NCI-H226 (cell line): Measurements from ENCODE around the gene PRSS56.

ENCODE experiments used
- DNase-seq: peaks from one replicate; pipeline ENCODE4 v3.0.0-alpha.2; 2015

Gene PRSS56

GRCh38 chr2:232502911-232503808, 17.0 kb upstream of the PRSS56 start:
- DNase-seq: no peak

GRCh38 chr2:232503809-232504323, 16.3 kb upstream of the PRSS56 start:
- DNase-seq: no peak

- DNase-seq: no peak
Observed at GRCh38 chr2:232504438-232504837, 15.8 kb upstream of the PRSS56 start.

GRCh38 chr2:232505856-232506255, 14.3 kb upstream of the PRSS56 start:
- DNase-seq: no peak

GRCh38 chr2:232506709-232507108, 13.5 kb upstream of the PRSS56 start:
- DNase-seq: no peak

- no peak for DNase-seq
Observed at GRCh38 chr2:232508251-232508650, 11.9 kb upstream of the PRSS56 start.

- DNase-seq: no peak
Observed at GRCh38 chr2:232511336-232511890, 8.8 kb upstream of the PRSS56 start.

- no peak for DNase-seq
Observed at GRCh38 chr2:232512602-232513001, 7.6 kb upstream of the PRSS56 start.

- no peak for DNase-seq
Observed at GRCh38 chr2:232513353-232513752, 6.8 kb upstream of the PRSS56 start.

GRCh38 chr2:232515639-232516038, 4.5 kb upstream of the PRSS56 start:
- DNase-seq: no peak

- DNase-seq: peak; percentile 45
Observed at GRCh38 chr2:232516551-232516950, 3.6 kb upstream of the PRSS56 start.

- no peak for DNase-seq
Observed at GRCh38 chr2:232518844-232519243, 1.3 kb upstream of the PRSS56 start.

GRCh38 chr2:232520489-232520888, 301 bp downstream of the PRSS56 start:
- no peak for DNase-seq

- DNase-seq: no peak
Observed at GRCh38 chr2:232521098-232521497, 910 bp downstream of the PRSS56 start.

- peak; percentile 17 for DNase-seq
Observed at GRCh38 chr2:232521959-232522622, 1.9 kb downstream of the PRSS56 start.

GRCh38 chr2:232522623-232523401, 2.6 kb downstream of the PRSS56 start:
- no peak for DNase-seq

GRCh38 chr2:232523402-232523681, 3.2 kb downstream of the PRSS56 start:
- no peak for DNase-seq

GRCh38 chr2:232523682-232524597, 3.8 kb downstream of the PRSS56 start:
- no peak for DNase-seq

- no peak for DNase-seq
Observed at GRCh38 chr2:232524771-232525170, 4.6 kb downstream of the PRSS56 start.

- no peak for DNase-seq
Observed at GRCh38 chr2:232525199-232525598, 5.0 kb downstream of the PRSS56 start.

GRCh38 chr2:232525791-232526371, 5.7 kb downstream of the PRSS56 start, which contains the start of gene CHRND:
TSS of gene CHRND (plus strand) at chr2:232526160. CDS start at chr2:232526216, 56 bp downstream.
- DNase-seq: no peak
